ENCODE results near the gene PADI1. TPM values are rescaled to one million over a fixed set of nuclear protein-coding genes. Genes with fewer than 3 reads are reported as not detected.

Gene PADI1
- total RNA-seq, 6 experiments from 2014 or later, result 0.44 to 1.4 (median 0.92) TPM; not detected in 2

DNA sequence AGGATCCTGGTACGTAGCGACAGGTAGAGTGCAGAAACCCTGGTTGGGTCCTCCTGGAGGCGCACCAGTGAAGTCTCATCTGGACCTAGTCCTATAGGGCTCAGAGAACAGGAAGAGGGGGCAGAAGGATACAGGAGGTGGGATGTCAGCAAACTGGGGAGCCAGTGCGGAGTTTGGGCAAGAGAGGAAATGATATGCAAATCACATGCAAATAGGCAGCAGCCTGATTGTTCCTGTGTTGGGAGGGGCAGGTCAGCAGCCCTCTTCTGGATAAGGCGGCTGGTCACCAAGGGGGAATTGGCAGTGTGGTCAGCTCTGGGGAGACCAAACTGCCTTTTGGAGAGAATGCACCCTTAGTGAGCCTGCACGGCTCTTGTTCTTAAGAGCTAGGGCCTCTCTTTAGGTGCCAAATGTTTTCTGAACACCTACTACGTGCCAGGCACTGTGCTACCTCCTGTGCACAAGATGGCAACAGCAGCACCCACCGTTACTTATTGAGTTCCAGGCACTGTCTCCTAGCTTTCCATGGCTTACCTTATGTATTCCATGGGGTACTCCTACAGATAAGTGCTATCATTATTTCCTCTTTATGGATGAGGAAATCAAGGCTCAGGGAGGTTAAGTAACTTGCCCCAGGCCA lies 25.9 kb downstream of the PADI1 start:
- ATAC-seq (no peak), DNase-seq (no peak)
- Histone ChIP-seq H3K36me3 (no peaks in the 10 kb centered on the region), H3K27ac (no peak overlapping the region), H3K4me1 (no peaks in the 10 kb centered on the region), H3K27me3 (no peaks in the 10 kb centered on the region), H3K9me3 (no peaks in the 10 kb centered on the region), H3K4me3 (no peak overlapping the region)
- 71% methylated on average over 7 of the region's 8 CpGs for WGBS (ENCODE audit: insufficient coverage, low coverage, low lambda C conversion rate, missing lambda C conversion rate)
- intact Hi-C loops (cut with DNase I), result loop anchor here in 1 of 2 donors (5.0 kb wide), 1 partner anchor 98 kb away; no protein-coding TSS in a partner anchor
- TF ChIP-seq POLR2A (IDR thresholded peaks at IDR 0.05), result no peak
- TF ChIP-seq, protein P1, sequence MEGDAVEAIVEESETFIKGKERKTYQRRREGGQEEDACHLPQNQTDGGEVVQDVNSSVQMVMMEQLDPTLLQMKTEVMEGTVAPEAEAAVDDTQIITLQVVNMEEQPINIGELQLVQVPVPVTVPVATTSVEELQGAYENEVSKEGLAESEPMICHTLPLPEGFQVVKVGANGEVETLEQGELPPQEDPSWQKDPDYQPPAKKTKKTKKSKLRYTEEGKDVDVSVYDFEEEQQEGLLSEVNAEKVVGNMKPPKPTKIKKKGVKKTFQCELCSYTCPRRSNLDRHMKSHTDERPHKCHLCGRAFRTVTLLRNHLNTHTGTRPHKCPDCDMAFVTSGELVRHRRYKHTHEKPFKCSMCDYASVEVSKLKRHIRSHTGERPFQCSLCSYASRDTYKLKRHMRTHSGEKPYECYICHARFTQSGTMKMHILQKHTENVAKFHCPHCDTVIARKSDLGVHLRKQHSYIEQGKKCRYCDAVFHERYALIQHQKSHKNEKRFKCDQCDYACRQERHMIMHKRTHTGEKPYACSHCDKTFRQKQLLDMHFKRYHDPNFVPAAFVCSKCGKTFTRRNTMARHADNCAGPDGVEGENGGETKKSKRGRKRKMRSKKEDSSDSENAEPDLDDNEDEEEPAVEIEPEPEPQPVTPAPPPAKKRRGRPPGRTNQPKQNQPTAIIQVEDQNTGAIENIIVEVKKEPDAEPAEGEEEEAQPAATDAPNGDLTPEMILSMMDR (IDR thresholded peaks at IDR 0.05), result no peak

GRCh38 chr1:17232759-17233661 lies 28.1 kb downstream of the PADI1 start:
- Histone ChIP-seq H3K4me1 (peaks cover 0 to 5% (median 0%) of the 10 kb centered on the region in 4 donors), H3K9me3 (no peaks in the 10 kb centered on the region), H3K27ac (no peak overlapping the region), H3K36me3 (no peaks in the 10 kb centered on the region), H3K4me3 (no peak overlapping the region), H3K27me3 (no peaks in the 10 kb centered on the region)
- TF ChIP-seq, protein P1 (IDR thresholded peaks at IDR 0.05), result no peak
- TF ChIP-seq POLR2A (IDR thresholded peaks at IDR 0.05), result no peak
- peak in 1 of 4 donors; percentile 1 for ATAC-seq
- intact Hi-C loops (cut with DNase I), result loop anchor here in 1 of 2 donors (5.0 kb wide), 1 partner anchor 101 kb away; no protein-coding TSS in a partner anchor
- 59% methylated on average over 7 of the region's 22 CpGs for WGBS (ENCODE audit: insufficient coverage, low coverage, low lambda C conversion rate, missing lambda C conversion rate)
- DNase-seq, result no peak

GRCh38 chr1:17233675-17234320 lies 28.9 kb downstream of the PADI1 start:
- peaks cover 0 to 5% (median 0%) of the 10 kb centered on the region in 4 donors for H3K4me1 ChIP-seq
- H3K27ac ChIP-seq, result no peak overlapping the region
- H3K4me3 ChIP-seq, result no peak overlapping the region
- no peaks in the 10 kb centered on the region for H3K36me3 ChIP-seq
- H3K9me3 ChIP-seq, result no peaks in the 10 kb centered on the region
- DNase-seq (peak in 1 of 3 donors; percentile 92), ATAC-seq (peak in 3 of 4 donors; percentile 5 to 73 (median 47))
- no peaks in the 10 kb centered on the region for H3K27me3 ChIP-seq
- intact Hi-C loops (cut with DNase I), result loop anchor here in 1 of 2 donors (5.0 kb wide), 1 partner anchor 101 kb away; no protein-coding TSS in a partner anchor
- TF ChIP-seq, protein P1 (IDR thresholded peaks at IDR 0.05), result no peak
- TF ChIP-seq POLR2A (IDR thresholded peaks at IDR 0.05), result no peak
- WGBS (ENCODE audit: insufficient coverage, low coverage, low lambda C conversion rate, missing lambda C conversion rate), result 8% methylated on average over 4 of the region's 6 CpGs

- no peak for TF ChIP-seq POLR2A (IDR thresholded peaks at IDR 0.05)
- TF ChIP-seq, protein P1 (IDR thresholded peaks at IDR 0.05), result no peak
- Histone ChIP-seq H3K36me3 (no peaks in the 10 kb centered on the region), H3K27me3 (no peaks in the 10 kb centered on the region), H3K4me1 (peaks cover 0 to 5% (median 0%) of the 10 kb centered on the region in 4 donors), H3K9me3 (no peaks in the 10 kb centered on the region), H3K4me3 (no peak overlapping the region), H3K27ac (no peak overlapping the region)
- ATAC-seq, result no peak
- WGBS (ENCODE audit: insufficient coverage, low coverage, low lambda C conversion rate, missing lambda C conversion rate), result 92% methylated on average over 1 of the region's 1 CpG
- DNase-seq, result no peak
- intact Hi-C loops (cut with DNase I), result loop anchor here in 1 of 2 donors (5.0 kb wide), 1 partner anchor 102 kb away; no protein-coding TSS in a partner anchor
These were observed 29.5 kb downstream of the PADI1 start for GRCh38 chr1:17234405-17234804.
